HG02840 (cell line): Measurements from ENCODE around the gene RIC8A.

Experiments
- ATAC-seq: cut with Tn5 transposase; IDR thresholded peaks from one replicate; pipeline ENCODE4 v1.9.1; 2021; ENCODE audit warnings: mild to moderate bottlenecking, moderate library complexity, moderate number of reproducible peaks; ENCODE audit not compliant: unreplicated experiment, low FRiP score

The RIC8A gene

GRCh38 chr11:203945-204586 is 3.4 kb upstream of the RIC8A start:
- no peak for ATAC-seq

GRCh38 chr11:204587-205109 is 2.9 kb upstream of the RIC8A start:
- ATAC-seq = no peak

GRCh38 chr11:205221-206001 is 2.1 kb upstream of the RIC8A start:
- no peak for ATAC-seq

GRCh38 chr11:206002-206384 is 1.5 kb upstream of the RIC8A start:
- ATAC-seq = no peak

GRCh38 chr11:206526-207207 is 841 bp upstream of the RIC8A start:
- ATAC-seq = no peak

- ATAC-seq = no peak
These were observed 314 bp downstream of the RIC8A start for GRCh38 chr11:207863-208180.

- no peak for ATAC-seq
These were observed 841 bp downstream of the RIC8A start for GRCh38 chr11:208181-208916.

GRCh38 chr11:208917-209260 is 1.4 kb downstream of the RIC8A start:
- no peak for ATAC-seq

GRCh38 chr11:209275-210121 is 2.0 kb downstream of the RIC8A start:
- no peak for ATAC-seq

GRCh38 chr11:210122-210802 is 2.8 kb downstream of the RIC8A start:
- ATAC-seq = no peak

GRCh38 chr11:210803-211180 is 3.3 kb downstream of the RIC8A start:
- no peak for ATAC-seq

- ATAC-seq = no peak
These were observed 3.8 kb downstream of the RIC8A start for GRCh38 chr11:211295-211694.

- no peak for ATAC-seq
These were observed 4.2 kb downstream of the RIC8A start for GRCh38 chr11:211741-212140.

- ATAC-seq = no peak
These were observed 4.9 kb downstream of the RIC8A start for GRCh38 chr11:212150-213100.

- ATAC-seq = no peak
These were observed 5.6 kb downstream of the RIC8A start for GRCh38 chr11:213111-213510.

GRCh38 chr11:214083-214482 is 6.6 kb downstream of the RIC8A start:
- ATAC-seq = no peak

- ATAC-seq = no peak
These were observed 8.1 kb downstream of the RIC8A start for GRCh38 chr11:215581-216037.
